Loucy (cell line): ENCODE measurements around the gene TRAF6.

Experiments used
- H2AFZ ChIP-seq: fragments of 200-600 bp; sonication (generic); 2 replicates; pipeline ENCODE4 v1.6.0; 2016; ENCODE audit warnings: antibody characterized with exemption, mild to moderate bottlenecking, low read length, moderate library complexity
- H3F3A ChIP-seq: fragments of 200-600 bp; 2 replicates; pipeline ENCODE4 v1.6.0; 2016; ENCODE audit warnings: antibody characterized with exemption, low read depth, mild to moderate bottlenecking
- H3K27me3 ChIP-seq: fragments of 200-600 bp; sonication (generic); 2 replicates; pipeline ENCODE4 v1.6.1; 2014; ENCODE audit warnings: low read length, mild to moderate bottlenecking; ENCODE audit not compliant: insufficient read depth, poor library complexity, severe bottlenecking
- H3K36me3 ChIP-seq: fragments of 200-600 bp; sonication (generic); 2 replicates; pipeline ENCODE4 v1.6.1; 2016; ENCODE audit warnings: low read length; ENCODE audit not compliant: insufficient read depth
- H3K4me1 ChIP-seq: fragments of 200-600 bp; sonication (generic); 2 replicates; pipeline ENCODE4 v1.5.1; 2014; ENCODE audit warnings: low read length, mild to moderate bottlenecking; ENCODE audit not compliant: insufficient read depth, poor library complexity, severe bottlenecking
- H3K4me2 ChIP-seq: fragments of 200-600 bp; sonication (generic); 2 replicates; pipeline ENCODE4 v1.6.0; 2014; ENCODE audit warnings: antibody characterized with exemption, low read length, low read depth, mild to moderate bottlenecking; ENCODE audit not compliant: poor library complexity, severe bottlenecking
- H3K4me3 ChIP-seq: fragments of 200-600 bp; sonication (generic); 2 replicates; pipeline ENCODE4 v1.5.1; 2014; ENCODE audit warnings: low read length, mild to moderate bottlenecking, mixed read lengths; ENCODE audit not compliant: poor library complexity, severe bottlenecking
- H3K79me2 ChIP-seq: fragments of 200-600 bp; sonication (generic); 2 replicates; pipeline ENCODE4 v1.6.1; 2014; ENCODE audit warnings: low read length; ENCODE audit not compliant: insufficient read depth
- H3K9ac ChIP-seq: fragments of 200-600 bp; sonication (generic); 2 replicates; pipeline ENCODE4 v1.6.0; 2014; ENCODE audit warnings: mild to moderate bottlenecking, low read depth, low read length, moderate library complexity; ENCODE audit not compliant: poor library complexity, severe bottlenecking
- H3K9me2 ChIP-seq: fragments of 200-600 bp; sonication (generic); replicated peaks from 2 replicates; pipeline ENCODE4 v1.6.1; 2016; ENCODE audit warnings: low read depth, low read length, mixed read lengths
- H3K9me3 ChIP-seq: fragments of 200-600 bp; sonication (generic); 2 replicates; pipeline ENCODE4 v1.6.1; 2014; ENCODE audit warnings: mild to moderate bottlenecking, antibody characterized with exemption, low read length, low read depth; ENCODE audit not compliant: insufficient read depth
- H4K20me1 ChIP-seq: fragments of 200-600 bp; sonication (generic); 2 replicates; pipeline ENCODE4 v1.6.0; 2014; ENCODE audit warnings: antibody characterized with exemption, low read length, mild to moderate bottlenecking; ENCODE audit not compliant: insufficient read depth, poor library complexity, severe bottlenecking
- EZH2phosphoT487 ChIP-seq: fragments of 200-600 bp; IDR thresholded peaks from 2 replicates; pipeline ENCODE4 v1.6.1; 2018; ENCODE audit warnings: antibody characterized with exemption, mild to moderate bottlenecking, moderate library complexity, borderline replicate concordance
- TF ChIP-seq, protein P1 (sequence below): fragments of 200-600 bp; sonication (generic); conservative IDR thresholded peaks from 2 replicates; pipeline ENCODE4 v1.5.1; 2014; ENCODE audit warnings: mild to moderate bottlenecking, antibody characterized with exemption, low read length

The TRAF6 gene

DNA sequence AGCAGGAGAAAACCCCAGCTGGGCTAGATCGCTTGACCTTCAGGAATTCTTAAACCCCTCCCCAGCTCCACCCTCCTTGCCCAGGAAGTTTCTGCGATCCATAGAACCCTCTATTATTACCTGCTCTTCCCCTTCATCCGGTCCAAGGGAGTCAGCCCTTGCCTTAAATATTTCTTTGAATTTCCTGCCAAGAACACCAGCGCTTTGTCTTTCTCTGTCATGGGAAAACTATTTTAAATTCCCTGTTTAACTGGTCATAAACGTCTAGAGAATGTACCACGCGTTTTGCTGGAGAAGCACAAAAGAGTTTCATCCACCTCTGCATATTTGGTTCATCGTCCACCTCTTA lies 496 bp upstream of the TRAF6 start:
- Histone ChIP-seq H3K9me2 (no peaks in the 10 kb centered on the region), H3F3A (0 out of 2 replicates have a peak, but pooled peaks cover 5% of the 10 kb centered on the region), H4K20me1 (peaks cover 26% of the 10 kb centered on the region), H2AFZ (peak overlapping the region; percentile 97), H3K4me3 (peak overlapping the region; percentile 80), H3K9me3 (peaks cover 4% of the 10 kb centered on the region; the same call in 1 of the 2 replicates), H3K36me3 (no peaks in the 10 kb centered on the region), H3K79me2 (peaks cover 34% of the 10 kb centered on the region), H3K9ac (peak overlapping the region; percentile 81), H3K4me2 (peak overlapping the region; percentile 79), H3K27me3 (no peaks in the 10 kb centered on the region), H3K4me1 (peaks cover 33% of the 10 kb centered on the region)
- TF ChIP-seq, protein P1, sequence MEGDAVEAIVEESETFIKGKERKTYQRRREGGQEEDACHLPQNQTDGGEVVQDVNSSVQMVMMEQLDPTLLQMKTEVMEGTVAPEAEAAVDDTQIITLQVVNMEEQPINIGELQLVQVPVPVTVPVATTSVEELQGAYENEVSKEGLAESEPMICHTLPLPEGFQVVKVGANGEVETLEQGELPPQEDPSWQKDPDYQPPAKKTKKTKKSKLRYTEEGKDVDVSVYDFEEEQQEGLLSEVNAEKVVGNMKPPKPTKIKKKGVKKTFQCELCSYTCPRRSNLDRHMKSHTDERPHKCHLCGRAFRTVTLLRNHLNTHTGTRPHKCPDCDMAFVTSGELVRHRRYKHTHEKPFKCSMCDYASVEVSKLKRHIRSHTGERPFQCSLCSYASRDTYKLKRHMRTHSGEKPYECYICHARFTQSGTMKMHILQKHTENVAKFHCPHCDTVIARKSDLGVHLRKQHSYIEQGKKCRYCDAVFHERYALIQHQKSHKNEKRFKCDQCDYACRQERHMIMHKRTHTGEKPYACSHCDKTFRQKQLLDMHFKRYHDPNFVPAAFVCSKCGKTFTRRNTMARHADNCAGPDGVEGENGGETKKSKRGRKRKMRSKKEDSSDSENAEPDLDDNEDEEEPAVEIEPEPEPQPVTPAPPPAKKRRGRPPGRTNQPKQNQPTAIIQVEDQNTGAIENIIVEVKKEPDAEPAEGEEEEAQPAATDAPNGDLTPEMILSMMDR, result no peak
- no peak for TF ChIP-seq EZH2phosphoT487

DNA sequence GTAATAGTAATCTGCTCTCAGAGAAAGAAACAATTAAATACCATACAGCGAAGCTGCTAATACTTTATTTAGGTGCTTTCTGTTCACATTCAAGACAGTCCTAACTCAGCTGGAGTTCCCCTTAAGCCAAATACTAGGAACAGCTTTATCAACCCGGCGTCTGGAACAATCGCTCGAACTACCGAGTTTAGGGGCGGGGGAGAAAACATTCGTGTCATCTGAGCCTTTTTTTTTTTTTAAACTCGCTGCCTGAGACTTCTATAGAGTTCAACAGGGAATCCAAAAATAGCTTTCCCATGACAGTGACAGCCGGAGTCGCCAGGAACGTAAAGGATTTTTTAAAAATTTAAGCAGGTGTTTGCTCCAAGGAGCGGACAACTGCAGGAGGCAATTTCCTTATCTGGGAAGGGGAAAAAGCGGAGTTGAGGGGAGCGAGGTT lies 852 bp downstream of the TRAF6 start:
- Histone ChIP-seq H3K4me1 (peaks cover 47% of the 10 kb centered on the region), H3K4me3 (peak overlapping the region; percentile 80), H4K20me1 (peaks cover 35% of the 10 kb centered on the region), H3K9me2 (no peaks in the 10 kb centered on the region), H3K9ac (peak overlapping the region; percentile 81), H3K9me3 (peaks cover 4% of the 10 kb centered on the region; the same call in 1 of the 2 replicates), H3F3A (0 out of 2 replicates have a peak, but pooled peaks cover 5% of the 10 kb centered on the region), H3K27me3 (no peaks in the 10 kb centered on the region), H2AFZ (0 out of 2 replicates have a peak overlapping the region, but pooled peaks have one; percentile 97), H3K36me3 (no peaks in the 10 kb centered on the region), H3K4me2 (peak overlapping the region; percentile 79), H3K79me2 (peaks cover 47% of the 10 kb centered on the region)
- TF ChIP-seq EZH2phosphoT487, result no peak
- TF ChIP-seq, protein P1, result no peak

DNA sequence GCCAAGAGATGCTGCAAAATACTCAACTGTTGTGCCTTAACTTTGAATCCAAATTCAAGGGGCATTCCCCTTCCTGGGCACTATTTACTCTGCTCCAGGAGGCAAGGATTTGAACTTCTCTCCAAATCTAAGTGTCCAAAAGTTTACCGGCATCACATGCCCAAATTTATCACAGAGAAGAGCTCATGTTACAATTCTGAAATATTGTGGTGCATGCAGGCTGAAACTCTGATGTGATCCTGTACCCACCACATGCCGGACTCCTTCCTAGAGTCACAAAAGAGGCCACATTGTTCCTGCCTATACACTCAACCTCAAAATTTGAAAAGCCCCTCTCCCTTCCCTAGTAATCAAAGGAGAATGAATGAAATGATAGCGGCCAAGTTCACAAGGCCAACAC lies 1.3 kb downstream of the TRAF6 start:
- Histone ChIP-seq H3K36me3 (0 out of 2 replicates have a peak, but pooled peaks cover 2% of the 10 kb centered on the region), H3K27me3 (no peaks in the 10 kb centered on the region), H3K9me2 (no peaks in the 10 kb centered on the region), H3K9me3 (no peaks in the 10 kb centered on the region), H3K4me1 (peaks cover 51% of the 10 kb centered on the region), H4K20me1 (peaks cover 35% of the 10 kb centered on the region), H2AFZ (0 out of 2 replicates have a peak overlapping the region, but pooled peaks have one; percentile 97), H3K4me2 (peak overlapping the region; percentile 79), H3K79me2 (peaks cover 52% of the 10 kb centered on the region), H3K4me3 (peak overlapping the region; percentile 80), H3K9ac (peak overlapping the region; percentile 81), H3F3A (0 out of 2 replicates have a peak, but pooled peaks cover 5% of the 10 kb centered on the region)
- TF ChIP-seq, protein P1, result no peak
- no peak for TF ChIP-seq EZH2phosphoT487
